Activated CD4-positive, alpha-beta T cell treated with anti-CD3 and anti-CD28 coated beads for 36 hours (primary cell): Measurements from ENCODE around the gene TMEM94. TPM values are rescaled to one million over a fixed set of nuclear protein-coding genes. Genes with fewer than 3 reads are reported as not detected.
"Not testable (repeated sequence)": the region's sequence is repeated elsewhere in the genome, so short reads cannot be mapped to it uniquely, and the experiment has no call there.

ENCODE experiments used
- ATAC-seq: fragments of 200-7000 bp; cut with Tn5 transposase; one replicate; pipeline ENCODE4 v1.10.0; 2021; ENCODE audit warnings: mild to moderate bottlenecking, moderate library complexity
- CTCF ChIA-PET: fragments of 350-600 bp; sonication (Branson Sonifier 250); formaldehyde crosslinking; loops from one replicate; lab custom pipeline; 2021; ENCODE audit warnings: antibody characterized with exemption; lab: Charles Lee
- POLR2A ChIA-PET: fragments of 350-600 bp; sonication (Branson Sonifier 250); formaldehyde crosslinking; loops from one replicate; lab custom pipeline; 2021; ENCODE audit warnings: antibody characterized with exemption, inconsistent platforms; lab: Charles Lee
- DNase-seq: peaks from one replicate; pipeline ENCODE4 v3.0.0-alpha.2; 2020
- H3K27ac Mint-ChIP-seq: one replicate; pipeline ENCODE4 v1.8.0; 2021; ENCODE audit warnings: mixed read lengths
- H3K27me3 Mint-ChIP-seq: one replicate; pipeline ENCODE4 v1.8.0; 2021; ENCODE audit warnings: mixed read lengths
- H3K36me3 Mint-ChIP-seq: one replicate; pipeline ENCODE4 v1.8.0; 2021; ENCODE audit warnings: low read depth, mixed read lengths
- H3K4me1 Mint-ChIP-seq: one replicate; pipeline ENCODE4 v1.8.0; 2021; ENCODE audit warnings: mixed read lengths
- H3K4me3 Mint-ChIP-seq: one replicate; pipeline ENCODE4 v1.8.0; 2021; ENCODE audit warnings: mild to moderate bottlenecking, moderate library complexity, mixed read lengths
- H3K9me3 Mint-ChIP-seq: one replicate; pipeline ENCODE4 v1.8.0; 2021; ENCODE audit warnings: low read depth, mixed read lengths
- intact Hi-C, 2 experiments: fragments of 100-400 bp; cut with DNase I in 1 of 2; cut with micrococcal nuclease in 1 of 2; formaldehyde crosslinking; loops; one replicate each; pipeline versions ENCODE4 v1.14.2 to v1.15.1; 2022 to 2024; cut with DNase I, micrococcal nuclease
- total RNA-seq, 2 experiments: library from RNA; stranded (reverse); gene quantifications; one replicate each; pipeline ENCODE4 v1.2.3, GENCODE V29; 2021

The TMEM94 gene
- total RNA-seq, 2 experiments from 2014 or later: 51.4 to 62.5 TPM

DNA sequence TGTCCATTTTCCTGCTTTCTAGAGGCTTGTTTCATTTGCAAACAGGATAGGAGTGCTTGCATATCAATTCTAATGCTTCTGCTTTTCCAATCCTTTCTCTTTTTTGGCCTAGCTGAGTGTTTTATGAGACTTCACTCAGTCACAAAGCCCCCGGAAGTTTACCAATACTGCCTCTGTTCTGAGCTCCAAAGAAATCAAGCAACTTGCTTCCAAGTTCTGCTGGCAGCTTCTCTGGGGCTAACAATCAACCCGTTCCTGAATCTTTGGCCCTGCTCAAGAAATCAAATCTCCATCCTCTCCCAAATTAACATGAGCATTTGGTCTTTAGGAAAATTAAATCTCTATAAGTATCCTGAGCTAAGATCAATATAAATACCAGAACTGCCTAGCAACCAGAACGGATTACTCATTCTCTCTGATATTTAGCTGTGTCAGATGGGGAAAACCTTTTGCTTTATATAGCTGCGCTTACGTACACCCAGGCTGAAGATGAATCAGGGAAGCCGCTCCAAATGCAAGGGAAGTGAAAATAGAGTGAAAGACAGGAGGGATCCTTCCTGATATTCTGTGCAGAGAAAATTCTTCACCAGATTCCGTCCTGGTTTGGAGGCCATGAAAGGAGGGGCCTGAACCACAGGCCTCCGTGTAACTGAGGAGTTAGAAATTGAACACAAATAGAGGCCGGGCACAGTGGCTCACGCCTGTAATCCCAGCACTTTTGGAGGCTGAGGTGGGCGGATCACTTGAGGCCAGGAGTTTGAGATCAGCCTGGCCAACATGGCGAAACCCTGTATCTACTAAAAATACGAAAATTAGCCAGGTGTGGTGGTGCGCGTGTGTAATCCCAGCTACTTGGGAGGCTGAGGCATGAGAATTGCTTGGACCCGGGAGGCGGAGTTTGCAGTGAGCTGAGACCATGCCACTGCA is 27.6 kb upstream of the TMEM94 start:
- intact Hi-C loops: loop anchor here in 1 of 2 experiments (5.0 kb wide), 1 partner anchor 33 kb away; no protein-coding TSS in a partner anchor
- H3K4me3 Mint-ChIP-seq: no peak overlapping the region
- peaks cover 5% of the 10 kb centered on the region for H3K27me3 Mint-ChIP-seq
- ChIA-PET CTCF (interaction anchor here (0.6 to 2.3 kb wide), 8 partner anchors 24 to 401 kb away, joined by 3 to 6 read pairs (median 4); partner anchors contain the start of gene LLGL2), POLR2A (interaction anchor here (0.6 kb wide), 1 partner anchor 11 kb away, joined by 3 read pairs; no protein-coding TSS in a partner anchor)
- no peaks in the 10 kb centered on the region for H3K36me3 Mint-ChIP-seq
- DNase-seq: no peak
- no peak for ATAC-seq
- no peaks in the 10 kb centered on the region for H3K9me3 Mint-ChIP-seq
- H3K27ac Mint-ChIP-seq: no peak overlapping the region
- H3K4me1 Mint-ChIP-seq: peaks cover 11% of the 10 kb centered on the region

DNA sequence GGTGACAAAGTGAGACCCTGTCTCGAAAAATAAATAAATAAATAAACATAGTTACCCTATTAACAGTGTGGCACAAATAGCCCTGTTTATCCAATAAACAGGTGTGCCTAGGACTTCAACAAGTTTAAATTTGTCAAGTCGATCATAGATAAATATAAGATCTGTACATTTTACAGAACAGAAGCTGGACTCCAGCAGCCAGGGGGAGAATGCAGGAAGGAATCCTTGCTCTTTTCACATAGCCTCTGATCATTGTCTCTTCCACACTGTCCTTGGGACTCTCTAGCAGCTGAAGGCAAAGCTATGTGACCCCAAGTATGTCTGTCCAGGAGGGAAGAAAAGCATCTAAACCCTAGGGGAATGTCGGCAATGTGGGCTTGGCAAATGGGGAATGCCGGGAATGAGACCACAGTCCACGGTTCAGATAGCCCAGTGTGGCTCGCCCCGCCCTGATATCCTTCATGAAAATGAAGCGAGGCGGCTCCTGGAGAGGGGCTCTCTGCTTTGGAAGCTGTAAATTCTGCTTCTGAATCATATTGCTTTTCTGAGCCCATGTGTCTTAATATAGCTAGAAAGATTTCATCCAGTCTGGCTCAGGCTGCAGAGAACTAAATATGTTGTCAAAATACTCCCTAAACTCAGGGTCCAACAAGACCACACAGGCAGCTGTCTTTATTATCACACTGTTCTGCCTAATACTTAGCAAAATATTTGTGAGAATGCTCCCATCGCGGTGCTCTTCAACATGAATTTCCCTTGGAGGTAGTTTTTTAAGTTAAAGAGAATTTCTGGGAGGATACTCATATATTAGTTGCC is 26.1 kb upstream of the TMEM94 start:
- Mint-ChIP-seq H3K36me3 (no peaks in the 10 kb centered on the region), H3K4me1 (peaks cover 16% of the 10 kb centered on the region), H3K27ac (no peak overlapping the region), H3K27me3 (peaks cover 5% of the 10 kb centered on the region), H3K9me3 (no peaks in the 10 kb centered on the region), H3K4me3 (no peak overlapping the region)
- DNase-seq (no peak), ATAC-seq (no peak)
- intact Hi-C loops: no loop called here
- ChIA-PET CTCF (interaction anchor here (0.6 to 2.3 kb wide), 3 partner anchors 55 to 202 kb away, joined by 3 to 6 read pairs (median 4); no protein-coding TSS in a partner anchor), POLR2A (no interaction called here)

DNA sequence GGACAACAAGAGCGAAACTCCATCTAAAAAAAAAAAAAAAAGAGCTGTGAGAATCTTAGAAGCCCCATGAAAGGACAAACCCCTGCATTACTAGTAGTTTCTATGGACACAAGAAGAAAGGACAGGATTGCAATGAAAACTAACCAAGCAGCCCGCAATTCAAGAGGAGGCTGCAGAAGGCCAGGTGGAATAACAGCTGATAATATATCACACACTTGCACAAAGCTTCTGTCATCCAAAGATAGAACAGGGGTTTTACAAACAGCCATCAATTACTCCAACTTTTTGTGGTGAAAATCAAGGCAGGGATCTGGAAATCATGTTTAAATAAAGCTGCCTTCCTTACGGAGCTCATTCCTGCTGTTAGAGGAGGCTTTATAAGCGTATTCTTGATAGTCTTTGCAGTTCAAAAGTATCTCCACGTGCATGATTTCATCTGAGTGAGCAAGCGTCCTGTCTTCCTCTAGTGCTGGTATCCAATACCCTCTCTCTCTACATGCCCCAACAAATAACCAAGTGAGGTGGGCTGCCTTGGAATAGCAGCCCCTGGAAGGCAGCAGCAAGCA is 23.1 kb upstream of the TMEM94 start:
- no peaks in the 10 kb centered on the region for H3K36me3 Mint-ChIP-seq
- intact Hi-C loops: no loop called here
- no peaks in the 10 kb centered on the region for H3K9me3 Mint-ChIP-seq
- POLR2A ChIA-PET: no interaction called here
- no peak overlapping the region for H3K4me3 Mint-ChIP-seq
- CTCF ChIA-PET: interaction anchor here (0.6 to 1.3 kb wide), 7 partner anchors 10 to 320 kb away, joined by 3 to 6 read pairs (median 3); partner anchors contain the start of gene SMIM5
- H3K4me1 Mint-ChIP-seq: peaks cover 11% of the 10 kb centered on the region
- DNase-seq (no peak), ATAC-seq (no peak)
- H3K27ac Mint-ChIP-seq: no peak overlapping the region
- H3K27me3 Mint-ChIP-seq: peaks cover 5% of the 10 kb centered on the region

DNA sequence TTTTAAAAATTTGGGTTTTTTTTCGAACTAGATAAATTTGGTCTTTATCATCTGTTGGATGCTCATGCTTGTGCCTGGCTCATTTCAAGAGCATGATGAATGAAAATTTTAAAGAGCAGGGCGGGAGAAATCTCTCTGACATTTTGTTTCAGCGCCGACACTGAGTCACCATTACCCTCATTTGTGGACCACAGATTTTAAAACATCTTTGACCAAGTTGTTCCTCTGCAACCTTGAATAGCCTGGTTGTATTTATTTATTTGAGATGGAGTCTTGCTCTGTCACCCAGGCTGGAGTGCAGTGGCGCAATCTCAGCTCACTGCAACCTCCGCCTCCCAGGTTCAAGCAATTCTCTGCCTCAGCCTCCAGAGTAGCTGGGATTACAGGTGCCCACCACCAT is 22.0 kb upstream of the TMEM94 start:
- ATAC-seq, H3K9me3 Mint-ChIP-seq, H3K36me3 Mint-ChIP-seq, H3K4me3 Mint-ChIP-seq, H3K27ac Mint-ChIP-seq, POLR2A ChIA-PET, intact Hi-C loops, H3K27me3 Mint-ChIP-seq, DNase-seq: not testable (repeated sequence)
- CTCF ChIA-PET: interaction anchor here (0.7 kb wide), 1 partner anchor 473 kb away, joined by 4 read pairs; no protein-coding TSS in a partner anchor
- H3K4me1 Mint-ChIP-seq: peaks cover 11% of the 10 kb centered on the region

DNA sequence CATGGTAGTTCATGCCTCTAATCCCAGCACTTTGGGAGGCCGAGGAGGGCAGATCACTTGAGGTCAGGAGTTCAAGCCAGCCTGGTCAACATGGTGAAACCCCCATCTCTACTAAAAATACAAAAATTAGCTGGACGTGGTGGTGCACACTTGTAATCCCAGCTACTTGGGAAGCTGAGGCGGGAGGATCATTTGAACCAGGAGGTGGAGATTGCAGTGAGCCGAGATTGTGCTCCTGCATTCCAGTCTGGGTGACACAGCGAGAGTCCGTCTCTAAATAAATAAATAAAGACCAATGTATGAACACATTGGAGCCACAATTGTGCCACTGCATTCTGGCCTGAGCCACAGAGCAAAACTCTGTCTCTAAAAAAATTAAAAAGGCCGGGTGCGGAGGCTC is 19.0 kb upstream of the TMEM94 start:
- not testable (repeated sequence) for DNase-seq, H3K4me3 Mint-ChIP-seq, H3K36me3 Mint-ChIP-seq, ATAC-seq, H3K27me3 Mint-ChIP-seq, H3K27ac Mint-ChIP-seq, H3K9me3 Mint-ChIP-seq
- ChIA-PET POLR2A (interaction anchor here (0.6 kb wide), 1 partner anchor 93 kb away, joined by 8 read pairs; no protein-coding TSS in a partner anchor), CTCF (interaction anchor here (0.6 kb wide), 1 partner anchor 15 kb away, joined by 3 read pairs; no protein-coding TSS in a partner anchor)
- peaks cover 11% of the 10 kb centered on the region for H3K4me1 Mint-ChIP-seq
- intact Hi-C loops: loop anchor here in 1 of 2 experiments (5.0 kb wide), 1 partner anchor 40 kb away; no protein-coding TSS in a partner anchor

DNA sequence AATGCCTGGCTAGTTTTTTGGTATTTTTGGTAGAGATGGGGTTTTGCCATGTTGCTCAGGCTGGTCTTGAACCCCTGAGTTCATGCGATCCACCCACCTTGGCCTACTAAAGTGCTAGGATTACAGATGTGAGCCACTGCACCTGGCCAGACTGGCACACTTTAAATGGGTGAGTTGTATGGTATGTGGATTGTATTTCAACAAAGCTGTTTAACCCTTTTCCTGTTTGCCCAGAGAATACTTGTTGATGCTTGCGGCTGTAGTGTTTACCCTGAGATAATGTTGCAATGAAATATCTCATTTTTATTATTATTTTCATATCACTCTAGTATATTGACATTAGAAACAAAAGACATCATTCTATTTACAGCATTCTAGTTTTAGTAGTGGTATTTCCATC is 17.1 kb upstream of the TMEM94 start:
- ATAC-seq (no peak), DNase-seq (no peak)
- Mint-ChIP-seq H3K36me3 (no peaks in the 10 kb centered on the region), H3K4me3 (no peak overlapping the region), H3K9me3 (no peaks in the 10 kb centered on the region), H3K4me1 (peaks cover 11% of the 10 kb centered on the region), H3K27ac (no peak overlapping the region), H3K27me3 (no peaks in the 10 kb centered on the region)
- intact Hi-C loops: loop anchor here in 1 of 2 experiments (5.0 kb wide), 1 partner anchor 38 kb away; no protein-coding TSS in a partner anchor
- ChIA-PET CTCF (interaction anchor here (2.0 kb wide), 1 partner anchor 17 kb away, joined by 7 read pairs; the partner anchor contains the start of gene TMEM94), POLR2A (interaction anchor here (0.7 kb wide), 1 partner anchor 10 kb away, joined by 3 read pairs; no protein-coding TSS in a partner anchor)

DNA sequence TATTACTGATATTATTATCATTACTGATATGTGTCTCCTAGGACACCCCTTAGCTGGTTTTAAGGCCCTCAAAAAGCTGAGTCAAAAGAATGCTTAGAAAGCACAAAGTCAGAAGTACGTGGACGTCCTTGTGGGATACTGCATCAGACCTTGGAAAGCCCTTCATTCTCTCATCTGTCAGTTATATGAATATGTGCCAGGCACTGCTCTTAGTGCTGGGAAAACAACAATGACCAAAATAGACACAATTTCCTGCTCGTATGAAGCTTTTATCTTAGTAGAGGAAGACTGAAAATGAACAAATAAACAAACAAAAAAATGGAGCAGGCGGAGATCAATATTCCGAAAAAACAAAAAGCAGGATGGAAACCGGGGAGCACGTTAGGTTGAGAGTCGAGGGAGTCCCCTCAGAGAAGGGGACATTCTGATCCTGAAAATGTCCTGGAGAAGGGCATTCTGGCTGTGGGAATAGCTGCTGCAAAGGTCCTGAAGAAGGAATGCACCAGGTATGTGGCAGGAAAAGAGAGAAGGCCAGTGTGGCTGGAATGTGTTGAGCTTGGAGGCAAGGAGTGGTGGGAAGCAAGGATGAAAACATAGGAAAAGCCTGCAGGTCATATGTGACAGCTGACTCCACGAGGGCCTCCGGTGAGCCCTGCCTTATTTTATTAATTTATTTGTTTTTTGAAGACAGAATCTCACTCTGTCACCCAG is 15.5 kb upstream of the TMEM94 start:
- H3K27ac Mint-ChIP-seq: no peak overlapping the region
- no peaks in the 10 kb centered on the region for H3K9me3 Mint-ChIP-seq
- intact Hi-C loops: no loop called here
- ATAC-seq: no peak
- CTCF ChIA-PET: interaction anchor here (1.1 to 2.0 kb wide), 2 partner anchors 16 to 119 kb away, joined by 3 to 7 read pairs; partner anchors contain the start of gene TMEM94
- H3K4me1 Mint-ChIP-seq: peaks cover 4% of the 10 kb centered on the region
- DNase-seq: no peak
- H3K27me3 Mint-ChIP-seq: no peaks in the 10 kb centered on the region
- POLR2A ChIA-PET: interaction anchor here (0.6 to 0.7 kb wide), 2 partner anchors 18 to 44 kb away, joined by 3 read pairs; no protein-coding TSS in a partner anchor
- H3K4me3 Mint-ChIP-seq: no peak overlapping the region
- no peaks in the 10 kb centered on the region for H3K36me3 Mint-ChIP-seq

DNA sequence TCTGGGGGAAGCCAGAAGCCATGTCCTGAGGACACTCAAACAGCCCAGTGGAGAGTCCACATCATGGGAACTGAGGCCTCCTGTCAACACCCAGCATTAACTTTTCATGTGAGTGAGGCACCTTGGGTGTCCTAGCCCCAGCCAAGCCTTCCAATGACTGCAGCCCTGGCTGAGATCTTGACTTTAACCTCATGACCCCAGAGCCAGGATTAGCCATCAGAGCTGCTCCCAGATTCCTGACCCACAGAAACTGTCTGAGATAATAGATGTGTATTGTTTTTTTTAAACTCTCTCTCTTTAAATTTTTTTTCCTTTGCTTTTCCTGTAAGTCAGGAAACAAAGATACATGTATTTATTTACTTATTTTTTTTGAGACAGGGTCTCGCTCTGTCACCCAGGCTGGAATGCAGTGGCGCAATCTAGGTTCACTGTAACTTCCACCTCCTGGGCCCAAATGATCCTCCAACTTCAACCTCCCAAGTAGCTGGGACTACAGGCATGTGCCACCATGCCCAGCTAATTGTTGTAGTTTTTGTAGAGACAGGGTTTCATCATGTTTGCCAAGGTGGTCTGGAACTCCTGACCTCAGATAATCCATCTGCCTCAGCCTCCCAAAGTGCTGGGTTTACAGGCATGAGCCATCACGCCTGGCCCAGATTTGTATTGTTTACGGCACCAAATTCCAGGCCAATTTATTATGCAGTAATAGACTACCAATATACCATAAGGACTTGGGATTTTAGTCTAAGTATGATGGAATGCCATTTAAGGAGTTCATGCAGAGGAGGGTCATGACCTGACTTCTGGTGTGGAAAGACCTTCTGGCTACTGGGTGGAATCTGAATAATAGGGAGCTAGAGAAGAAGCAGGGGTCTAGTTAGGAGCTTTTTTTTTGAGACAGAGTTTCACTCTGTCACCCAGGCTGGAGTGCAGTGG is 14.0 kb upstream of the TMEM94 start:
- POLR2A ChIA-PET: no interaction called here
- ATAC-seq (no peak), DNase-seq (no peak)
- Mint-ChIP-seq H3K9me3 (no peaks in the 10 kb centered on the region), H3K36me3 (no peaks in the 10 kb centered on the region), H3K4me1 (no peaks in the 10 kb centered on the region), H3K27me3 (no peaks in the 10 kb centered on the region), H3K27ac (no peak overlapping the region), H3K4me3 (no peak overlapping the region)
- intact Hi-C loops: no loop called here
- CTCF ChIA-PET: interaction anchor here (0.6 to 1.6 kb wide), 4 partner anchors 9 to 307 kb away, joined by 3 to 4 read pairs (median 4); partner anchors contain the start of gene TSEN54

DNA sequence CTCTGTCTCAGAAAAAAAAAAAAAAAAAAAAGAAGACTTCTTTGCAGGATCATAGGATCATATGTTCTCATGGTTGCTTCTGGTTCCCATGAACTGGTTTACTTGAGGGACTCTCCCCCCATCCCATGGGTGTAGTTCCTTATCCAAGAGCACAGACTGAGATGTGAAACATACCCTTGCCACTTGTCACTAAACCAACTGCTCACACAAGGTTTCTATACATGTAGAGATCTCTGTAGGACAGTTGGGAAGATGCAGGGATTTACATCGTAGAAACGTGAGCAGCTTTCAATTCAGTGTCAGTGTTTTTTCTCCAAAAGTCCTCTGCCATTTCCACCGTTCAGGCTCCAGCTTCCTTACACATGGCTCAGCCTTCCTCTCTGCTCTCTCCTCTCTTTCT is 11.1 kb upstream of the TMEM94 start:
- DNase-seq (no peak), ATAC-seq (no peak)
- intact Hi-C loops: no loop called here
- H3K27ac Mint-ChIP-seq: no peak overlapping the region
- no peaks in the 10 kb centered on the region for H3K9me3 Mint-ChIP-seq
- ChIA-PET CTCF (interaction anchor here (0.7 to 0.8 kb wide), 2 partner anchors 20 to 639 kb away, joined by 3 read pairs; no protein-coding TSS in a partner anchor), POLR2A (no interaction called here)
- H3K4me1 Mint-ChIP-seq: no peaks in the 10 kb centered on the region
- no peaks in the 10 kb centered on the region for H3K27me3 Mint-ChIP-seq
- H3K4me3 Mint-ChIP-seq: no peak overlapping the region
- H3K36me3 Mint-ChIP-seq: no peaks in the 10 kb centered on the region
